NCI-H1092 treated with DMSO at 0.1 percent for 48 hours (cell line): ENCODE measurements around the gene POP4.

Experiments used
- DNase-seq: peaks from one replicate; lab custom pipeline; 2025; lab: John Stamatoyannopoulos, UW

Gene POP4

DNA sequence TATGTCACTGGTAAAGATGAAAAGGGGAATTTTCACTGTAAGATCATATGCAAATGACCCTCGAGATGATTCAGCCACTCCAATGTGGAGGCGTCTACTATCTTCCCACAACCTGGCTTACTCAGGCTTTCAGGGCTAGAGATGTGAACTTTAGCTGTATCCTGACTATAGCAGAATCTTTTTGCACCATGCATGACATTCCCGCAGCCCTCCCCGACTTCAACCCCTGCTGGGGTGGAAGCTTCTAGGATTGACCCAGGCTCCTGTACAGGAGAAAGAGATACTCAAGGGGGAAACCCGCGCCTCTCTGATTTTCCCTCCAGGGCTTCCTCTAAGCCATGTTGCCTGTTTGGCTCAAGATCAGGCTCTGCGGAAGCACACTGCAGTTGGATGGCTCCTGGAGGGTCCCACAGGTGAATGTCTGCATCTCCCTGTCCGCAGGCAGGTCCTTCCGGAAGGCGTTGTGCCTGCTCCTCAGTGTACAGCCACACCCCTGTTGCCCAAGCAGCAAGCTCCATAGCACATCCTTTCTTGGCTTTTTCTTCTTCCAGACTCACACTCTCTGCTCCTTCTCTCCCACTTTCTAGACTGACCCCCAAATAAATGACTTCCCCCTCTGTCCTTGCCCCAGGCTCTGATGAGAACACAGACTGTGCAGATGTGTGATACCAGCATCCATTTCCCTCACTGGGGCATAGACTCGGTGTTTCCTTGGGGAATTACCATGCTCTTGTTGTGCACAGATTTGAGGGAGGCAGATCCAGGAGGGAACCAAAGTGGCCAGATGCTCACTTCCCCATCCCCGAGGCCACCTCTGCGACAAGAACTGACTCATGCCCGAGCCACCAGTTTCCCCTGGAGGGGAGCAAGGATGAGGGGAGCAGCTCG, 29.1 kb upstream of the POP4 start:
- DNase-seq: no peak

DNA sequence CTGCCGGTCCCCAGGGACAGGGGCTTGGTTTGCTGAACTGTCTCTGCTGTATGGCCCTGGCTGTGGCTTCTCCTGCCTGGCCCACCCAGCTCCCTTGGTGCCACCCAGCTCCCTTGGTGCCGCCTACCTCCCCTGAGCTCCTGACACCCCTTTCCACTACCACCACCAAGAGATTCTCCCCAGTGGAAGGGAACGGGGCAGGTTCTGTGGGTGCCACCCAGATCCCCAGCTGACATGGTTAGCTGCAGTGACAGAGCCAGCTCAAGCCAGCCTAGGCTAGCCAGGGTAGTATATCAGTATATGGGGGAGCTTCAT, 28.5 kb upstream of the POP4 start:
- no peak for DNase-seq

DNA sequence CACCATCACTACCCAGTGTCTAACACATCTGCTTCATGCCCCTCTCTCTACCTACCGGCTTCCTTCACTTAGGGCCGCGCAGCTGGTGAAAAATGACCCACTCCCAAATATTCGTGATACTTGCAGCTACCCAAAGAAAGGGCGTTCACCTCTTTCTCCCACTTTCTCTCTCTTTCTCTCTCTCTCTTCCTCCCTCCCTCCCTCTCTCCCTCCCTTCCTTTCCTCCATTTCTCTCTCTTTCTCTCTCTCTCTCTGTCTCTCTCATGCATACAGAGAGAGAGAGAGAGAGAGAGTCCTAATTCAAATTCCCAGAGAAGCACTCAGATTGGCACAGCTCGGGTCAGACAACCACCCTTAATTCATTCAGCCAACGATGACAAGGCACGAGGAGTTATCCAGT, 27.7 kb upstream of the POP4 start:
- DNase-seq: no peak

DNA sequence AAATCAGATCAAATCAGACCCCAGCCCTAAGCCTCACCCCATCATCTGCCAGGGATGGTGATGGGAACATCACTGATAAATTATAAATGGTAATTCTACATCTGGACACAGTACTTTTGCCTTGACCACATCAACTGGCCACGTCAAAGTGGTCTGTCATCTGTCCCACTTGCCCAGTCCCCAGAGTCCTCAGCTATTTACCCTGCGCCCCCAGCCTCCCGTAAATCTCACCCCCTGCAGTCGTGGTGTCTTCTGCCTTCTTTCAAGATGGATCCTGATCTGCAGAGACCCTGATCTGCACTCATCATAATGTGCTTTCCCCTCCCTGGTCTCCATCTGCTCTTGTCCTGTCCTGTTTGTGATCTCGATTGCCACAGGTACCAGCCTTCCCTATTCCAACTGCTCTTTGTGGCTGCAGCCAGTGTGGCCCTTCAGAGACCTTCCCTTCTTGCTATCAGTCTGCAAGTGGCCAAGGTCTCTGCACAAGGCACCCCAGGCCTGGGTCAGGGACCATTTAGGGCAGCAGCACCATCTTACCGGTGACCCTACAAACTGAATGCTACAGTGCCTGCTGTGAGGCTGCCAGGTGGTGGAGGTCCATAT, 26.7 kb upstream of the POP4 start:
- no peak for DNase-seq

DNA sequence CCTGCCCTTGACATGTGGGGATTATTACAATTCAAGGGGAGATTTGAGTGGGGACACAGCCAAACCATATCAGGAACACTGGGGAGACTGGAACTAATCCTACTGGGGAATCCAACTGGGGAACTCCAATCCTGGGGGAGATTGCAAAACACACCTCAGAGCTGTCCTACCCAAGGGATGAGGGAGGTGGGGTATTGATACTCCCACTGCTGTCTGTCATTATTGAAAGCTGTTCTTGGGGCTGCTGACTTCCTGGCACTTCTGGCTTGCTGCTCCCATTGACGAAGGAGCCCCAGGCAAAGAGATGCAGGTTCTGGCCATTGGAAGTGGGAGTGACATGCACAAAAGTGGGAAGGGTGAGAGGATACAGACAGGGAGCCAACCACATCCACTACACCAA, 24.7 kb upstream of the POP4 start:
- DNase-seq: no peak

DNA sequence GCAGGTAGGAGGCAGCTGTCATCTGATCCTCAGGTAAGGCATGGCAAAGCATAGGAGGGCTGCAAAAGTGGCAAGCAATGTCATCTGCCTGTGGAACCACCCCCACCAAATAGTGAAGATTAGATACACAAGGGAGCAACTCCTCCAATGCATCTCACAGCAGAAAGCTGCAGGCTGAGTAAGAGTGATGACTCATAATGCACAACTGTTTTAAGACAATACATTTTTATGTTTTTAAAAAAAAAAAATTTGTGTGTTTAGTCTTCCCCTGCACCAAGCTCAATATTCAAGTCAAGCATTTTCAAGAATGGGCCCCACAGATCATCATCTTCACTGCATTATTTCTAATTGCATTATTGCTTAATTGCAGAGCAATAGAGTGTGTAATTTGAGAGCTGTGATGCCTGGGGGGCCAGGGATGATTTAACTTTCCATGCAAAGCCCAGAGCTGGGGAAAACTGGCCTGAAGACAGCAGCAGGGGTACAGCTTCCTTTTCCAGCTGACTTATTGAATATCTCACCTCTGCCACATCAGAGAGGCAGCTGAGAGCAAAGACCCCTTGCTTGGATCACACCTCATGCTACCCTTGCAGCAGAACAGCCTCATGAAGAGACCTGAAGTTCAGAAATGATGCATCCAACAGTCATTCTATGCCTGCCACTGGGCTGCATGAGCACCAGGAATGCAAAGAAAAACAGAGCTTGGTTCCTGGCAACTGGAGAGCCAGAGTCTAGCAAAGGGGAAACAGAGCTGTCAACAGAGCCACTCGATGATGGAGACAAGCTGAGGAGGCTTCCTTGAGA, 22.7 kb upstream of the POP4 start:
- DNase-seq: no peak

DNA sequence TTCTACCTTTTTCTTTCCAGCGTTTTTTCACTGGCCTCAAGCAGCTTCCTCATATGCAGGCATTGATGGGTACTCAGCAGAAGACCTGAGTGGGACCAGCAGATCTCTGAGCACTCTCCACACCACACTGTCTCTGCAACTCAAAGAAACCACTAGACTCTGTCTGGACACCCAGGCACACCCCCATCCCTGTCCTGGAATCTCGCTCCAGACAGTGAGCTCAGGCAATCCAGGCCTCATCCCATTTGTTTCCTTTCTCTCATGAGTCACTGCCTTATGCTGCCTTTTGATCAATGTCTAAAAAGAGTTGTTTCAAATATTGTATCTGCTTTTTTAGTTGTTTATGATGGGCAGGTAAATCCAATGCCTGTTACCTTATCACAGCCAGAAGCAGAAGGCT, 19.7 kb upstream of the POP4 start:
- no peak for DNase-seq

DNA sequence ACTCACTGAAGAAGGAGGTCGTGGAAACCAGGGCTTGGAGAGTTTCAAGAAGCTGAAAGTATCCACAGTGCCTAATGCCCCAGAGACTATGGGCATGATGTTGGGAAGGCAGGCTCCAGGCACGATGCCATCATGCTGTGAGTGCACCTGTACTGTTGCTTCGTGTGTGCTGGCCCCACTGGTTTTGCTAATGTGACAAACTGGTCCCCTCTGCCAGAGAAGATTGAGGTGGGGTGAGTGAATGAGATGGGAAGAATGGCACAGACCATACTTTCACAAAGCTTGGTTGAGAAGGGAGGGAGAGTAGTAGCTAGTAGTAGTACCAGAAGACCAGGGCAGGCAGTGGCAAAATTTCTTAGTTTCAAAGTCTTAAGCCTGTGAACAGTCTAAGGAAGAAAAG, 19.0 kb upstream of the POP4 start:
- DNase-seq: no peak

DNA sequence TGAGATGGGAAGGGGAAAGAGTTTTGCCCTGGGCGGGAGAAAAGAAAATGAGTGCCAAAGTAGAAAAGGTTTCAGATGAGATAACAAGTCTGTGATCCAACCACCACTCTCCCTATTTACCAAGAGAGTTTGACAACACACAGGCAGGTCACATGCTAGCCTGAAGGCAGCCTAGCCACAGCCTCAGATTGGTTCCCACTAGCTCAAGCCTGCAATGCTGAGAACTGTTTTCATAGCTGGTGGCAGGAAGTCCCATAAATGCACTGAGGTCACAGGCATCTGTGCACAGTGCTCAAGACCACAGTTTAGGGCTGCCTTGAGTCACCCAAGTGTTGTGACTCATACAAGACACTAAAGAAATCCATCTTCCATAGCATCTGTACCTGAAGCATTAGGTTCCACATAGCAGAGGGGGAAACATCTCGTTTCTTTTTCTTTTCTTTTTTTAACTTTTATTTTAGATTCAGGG, 18.5 kb upstream of the POP4 start:
- DNase-seq: no peak

DNA sequence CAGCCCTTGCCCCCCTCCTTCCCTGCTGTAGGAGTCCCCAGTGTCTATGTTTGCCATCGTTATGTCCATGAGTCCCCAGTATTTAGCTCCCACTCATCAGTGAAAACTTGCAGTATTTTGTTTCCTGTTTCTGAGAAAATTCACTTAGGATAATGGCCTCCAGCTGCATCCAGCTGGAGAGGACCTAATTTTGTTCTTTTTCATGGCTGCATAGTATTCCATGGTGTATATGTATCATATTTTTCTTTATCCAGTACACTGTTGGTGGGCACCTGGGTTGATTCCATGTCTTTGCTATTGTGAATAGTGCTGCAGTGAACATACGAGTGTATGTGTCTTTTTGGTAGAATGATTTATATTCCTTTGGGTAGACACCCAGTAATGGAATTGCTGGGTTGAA, 18.0 kb upstream of the POP4 start:
- no peak for DNase-seq

DNA sequence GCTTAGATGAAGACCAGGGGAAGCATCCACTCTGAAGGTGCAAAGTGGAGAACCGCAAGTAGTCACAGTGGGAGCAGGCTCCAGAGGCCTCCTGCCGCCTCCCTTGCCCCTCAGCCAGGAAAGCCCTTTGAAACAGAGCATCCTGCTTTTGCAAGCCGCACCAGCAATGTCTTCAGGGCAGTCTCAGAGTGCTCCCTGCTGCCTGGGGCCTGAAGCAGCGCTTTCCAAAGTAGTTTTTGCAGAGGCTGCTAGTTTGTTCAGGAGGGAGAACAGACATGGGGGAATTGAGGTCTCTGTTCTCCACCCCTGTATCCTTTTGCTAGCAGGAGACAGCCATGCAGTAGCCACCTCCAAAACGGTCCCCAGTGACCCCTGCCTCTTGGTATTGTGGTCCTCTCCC, 15.8 kb upstream of the POP4 start:
- no peak for DNase-seq

DNA sequence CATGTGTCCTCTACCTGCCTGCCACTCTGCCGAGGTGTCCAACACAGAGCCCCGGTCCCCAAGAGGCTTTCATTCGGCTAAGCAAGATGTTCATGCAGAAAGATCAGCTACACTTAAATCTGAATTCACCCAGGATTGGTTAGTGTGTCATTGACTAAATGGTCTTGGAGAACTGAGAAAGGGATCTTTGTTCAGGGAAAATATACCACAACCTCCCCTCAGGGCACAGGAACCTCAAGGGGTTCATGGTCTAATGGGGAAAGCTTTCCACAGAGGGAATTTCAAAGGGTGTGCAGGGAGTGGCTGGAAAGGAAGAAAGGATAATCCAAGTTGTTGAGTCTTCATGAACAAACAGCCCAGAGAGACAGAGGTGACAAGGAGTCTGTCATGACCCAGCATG, 14.4 kb upstream of the POP4 start:
- no peak for DNase-seq

DNA sequence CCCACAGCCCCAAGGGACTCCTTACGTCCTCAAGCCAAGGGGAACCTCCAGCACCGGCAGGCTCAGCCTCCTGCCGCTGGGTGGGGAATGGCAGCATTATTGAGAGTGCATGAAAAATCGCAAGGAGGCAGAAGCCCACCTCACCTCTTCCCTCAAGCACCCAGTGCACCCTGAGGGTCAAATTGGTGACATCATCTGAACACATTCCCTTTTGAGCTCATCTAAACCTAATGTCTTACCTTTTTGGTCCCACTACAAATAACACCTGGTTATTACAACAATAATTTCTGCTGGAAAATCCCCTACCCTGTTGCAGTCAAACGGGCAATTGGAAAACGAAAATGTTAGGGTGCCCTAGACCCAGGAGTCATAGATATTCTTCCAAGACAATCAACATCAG, 12.2 kb upstream of the POP4 start:
- DNase-seq: no peak

DNA sequence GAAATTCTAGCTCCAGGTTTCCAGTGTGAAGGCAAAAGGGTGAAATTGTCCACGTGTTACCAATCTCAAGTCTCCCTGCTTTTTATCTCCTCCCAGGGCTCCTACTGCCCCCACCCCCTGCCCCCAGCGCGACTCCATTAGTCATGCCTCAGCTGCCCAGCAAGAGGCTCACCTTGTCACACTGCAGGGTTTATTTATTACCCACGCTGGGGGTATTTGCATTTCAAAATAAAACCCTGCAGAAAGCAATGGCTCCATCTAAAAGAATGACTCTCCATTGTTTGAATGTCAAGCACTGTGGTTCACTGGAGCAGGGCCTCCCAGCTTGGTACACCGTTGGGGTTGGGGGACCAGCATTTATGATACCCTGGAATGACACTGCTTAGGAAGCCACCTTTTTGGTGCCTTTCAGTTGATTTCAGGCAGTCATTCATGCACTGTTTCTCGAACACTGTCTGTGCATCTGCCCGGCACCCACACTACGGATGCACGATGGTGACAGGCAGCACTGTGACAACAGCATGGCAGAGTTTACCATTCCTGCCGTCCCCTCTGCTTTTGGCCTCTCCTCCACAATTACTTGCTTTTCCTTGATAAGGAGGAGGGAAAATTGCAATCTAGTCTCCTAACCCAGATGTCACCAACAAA, 9.9 kb upstream of the POP4 start:
- no peak for DNase-seq

DNA sequence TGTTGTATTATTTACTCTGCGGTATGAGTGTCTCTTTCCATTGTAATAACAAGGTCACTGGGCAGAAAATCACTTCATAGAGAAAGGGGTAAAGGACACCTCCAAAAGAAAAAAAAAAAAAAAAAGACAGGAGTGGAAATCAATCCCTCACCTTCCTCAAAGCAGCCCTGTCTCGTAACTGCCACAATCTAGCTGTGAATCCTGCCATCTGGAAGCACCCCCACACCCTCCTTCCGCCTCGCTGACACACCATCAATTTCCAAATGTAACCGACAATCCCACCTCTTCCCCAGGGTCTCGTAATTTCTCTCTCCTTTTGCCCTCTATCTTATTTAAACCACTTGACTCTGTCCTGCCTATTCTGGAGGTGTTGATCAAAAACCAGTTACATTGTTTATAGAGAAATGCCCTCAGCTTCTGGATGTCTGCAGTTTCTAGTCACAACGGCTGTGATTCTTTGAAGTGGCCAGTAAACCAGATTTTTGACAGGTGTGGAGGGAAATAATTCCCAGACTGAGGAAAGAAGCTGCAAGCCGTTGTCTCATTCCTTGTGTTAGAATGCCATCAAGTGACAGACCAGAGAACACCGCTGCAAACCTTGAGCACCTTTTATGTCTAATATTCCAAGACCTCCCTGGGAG, 9.1 kb upstream of the POP4 start:
- peak; percentile 64 for DNase-seq

DNA sequence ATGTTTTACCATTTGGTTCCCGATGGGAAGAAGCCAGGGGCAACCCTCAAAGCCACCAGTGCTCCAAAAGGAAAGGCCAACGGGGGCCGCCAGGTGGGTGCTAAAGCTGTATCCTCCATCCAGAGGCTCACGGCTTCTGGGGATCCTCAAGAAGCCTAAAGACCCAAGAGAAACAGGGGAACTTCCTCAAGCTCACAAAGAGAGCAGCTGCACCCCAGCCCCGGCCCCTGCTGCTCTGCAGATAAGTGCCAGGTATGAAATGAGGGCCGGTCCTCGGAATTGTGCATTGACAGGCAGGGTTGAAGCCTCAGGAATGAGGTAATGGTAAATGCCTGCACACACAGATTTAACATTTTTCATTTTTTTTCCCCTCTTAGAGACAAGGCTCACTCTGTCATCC, 8.0 kb upstream of the POP4 start:
- DNase-seq: no peak

DNA sequence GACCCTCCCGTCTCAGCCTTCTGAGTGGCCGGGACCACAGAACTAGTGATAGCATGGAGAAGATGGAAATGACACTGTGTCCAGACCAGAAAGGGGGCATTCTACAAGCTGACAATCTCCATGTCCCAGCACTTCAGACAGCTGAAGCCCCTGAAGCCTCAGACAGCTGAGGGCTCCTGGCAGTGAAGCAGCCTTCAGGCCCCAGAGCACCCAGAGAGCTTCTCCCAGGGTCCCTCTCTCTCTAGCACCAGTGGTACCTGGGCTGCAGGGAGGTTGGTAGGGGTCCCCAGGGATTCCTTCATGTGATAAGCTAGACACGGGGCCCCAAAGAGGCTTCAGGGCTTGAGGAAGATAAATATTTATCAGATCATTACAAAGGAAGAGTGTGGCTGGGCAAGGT, 7.6 kb upstream of the POP4 start:
- no peak for DNase-seq

DNA sequence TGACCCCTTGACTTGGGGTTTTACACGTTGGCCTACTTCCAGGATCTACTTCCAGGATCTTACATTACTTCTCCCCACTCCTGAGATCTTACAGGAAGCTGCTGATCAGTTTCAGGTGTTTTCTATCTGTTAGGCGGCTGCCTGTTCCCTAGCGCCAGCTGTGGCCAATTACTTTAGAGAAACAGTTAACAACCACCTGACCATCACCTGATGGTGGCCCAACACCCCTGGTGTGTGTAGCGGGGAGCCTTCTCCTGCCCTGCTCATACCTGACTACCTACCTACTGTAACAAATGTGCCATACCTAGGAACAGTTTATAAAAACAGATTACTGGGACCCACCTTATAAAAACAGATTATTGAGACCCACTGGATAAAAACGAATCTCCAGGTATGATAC, 2.8 kb upstream of the POP4 start:
- no peak for DNase-seq

DNA sequence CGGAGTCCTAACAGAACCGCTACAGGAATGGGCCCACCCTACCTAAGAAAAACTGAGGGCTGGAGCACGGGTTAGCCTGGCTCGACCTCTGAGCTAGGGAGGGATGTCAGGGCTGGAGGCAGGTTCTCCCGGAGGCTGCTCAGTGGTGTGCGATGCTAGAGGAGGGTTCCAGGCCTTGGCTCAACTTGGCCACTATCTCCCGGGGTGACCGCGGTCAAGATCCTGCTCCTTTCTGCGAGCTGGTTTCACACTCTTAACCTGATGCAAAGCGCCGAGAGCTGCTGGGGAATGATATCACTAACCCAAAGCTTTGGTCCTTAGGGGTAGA, 301 bp downstream of the POP4 start:
- DNase-seq: no peak

DNA sequence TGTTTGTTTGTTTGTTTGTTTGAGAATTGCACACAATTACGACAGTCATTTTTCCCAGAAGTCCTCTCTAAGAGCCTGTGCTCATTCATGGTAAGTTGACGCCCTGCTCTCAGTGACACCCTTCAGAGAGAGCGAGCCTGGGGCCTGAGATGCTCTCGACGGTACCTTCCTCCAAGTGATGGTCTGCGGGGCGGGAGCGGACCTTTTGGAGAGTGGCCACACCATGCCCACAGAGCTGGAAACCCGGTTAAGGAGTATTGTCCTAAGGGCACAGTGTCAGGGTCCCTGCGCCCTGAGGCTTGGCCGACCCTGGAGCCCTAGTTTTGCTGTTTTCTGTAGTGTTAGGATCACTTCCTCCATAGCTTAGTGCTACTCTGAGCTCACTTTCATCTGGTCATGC, 3.6 kb downstream of the POP4 start:
- no peak for DNase-seq

DNA sequence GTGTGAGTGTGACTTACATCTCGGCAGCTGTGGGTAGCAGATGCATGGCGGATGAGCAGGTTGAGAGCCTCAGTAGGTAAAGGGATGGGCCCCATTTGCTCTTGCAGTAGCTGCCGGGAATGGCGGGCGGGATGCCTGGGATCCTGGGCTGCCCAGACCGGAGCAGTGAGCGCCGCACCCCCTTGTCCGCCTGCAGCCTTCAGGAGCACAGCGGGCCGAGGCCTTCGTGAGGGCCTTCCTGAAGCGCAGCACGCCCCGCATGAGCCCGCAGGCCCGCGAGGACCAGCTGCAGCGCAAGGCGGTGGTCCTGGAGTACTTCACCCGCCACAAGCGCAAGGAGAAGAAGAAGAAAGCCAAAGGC, 4.1 kb downstream of the POP4 start:
- no peak for DNase-seq

DNA sequence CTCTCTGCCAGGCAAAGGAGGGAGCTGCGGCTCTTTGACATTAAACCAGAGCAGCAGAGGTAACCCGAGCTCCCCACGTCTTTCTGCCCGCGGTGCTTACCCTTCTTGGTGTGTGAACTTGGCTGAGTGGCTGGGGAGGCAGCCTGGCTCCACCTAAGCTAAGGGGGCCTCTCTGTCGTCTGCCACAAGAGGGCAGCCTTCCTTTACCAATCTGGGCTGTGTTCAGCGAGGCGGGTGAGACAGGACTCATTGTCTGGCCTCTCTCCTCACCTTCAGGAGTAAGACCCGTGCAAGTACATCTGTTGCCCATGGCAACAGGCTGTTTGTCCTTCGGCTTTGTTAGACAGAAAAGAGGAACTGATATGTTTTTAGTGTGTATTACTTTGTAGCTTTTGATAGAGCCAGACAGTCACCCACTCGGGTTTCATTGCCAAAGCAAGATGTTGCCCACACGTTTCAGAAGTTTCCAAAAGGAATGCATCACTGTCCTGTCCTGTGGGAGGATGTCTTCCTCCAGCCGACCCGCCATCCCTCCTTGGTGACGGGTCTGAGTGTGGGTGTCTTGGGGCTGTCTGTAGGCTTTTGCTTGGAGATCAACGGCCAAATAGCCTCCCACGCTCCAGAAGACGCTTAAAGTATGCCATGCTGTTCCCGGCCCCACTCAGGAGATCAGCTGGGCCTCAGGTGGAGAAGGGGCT, 4.6 kb downstream of the POP4 start:
- peak; percentile 11 for DNase-seq
